GM18907 (cell line): ENCODE results near the gene RNGTT.
"Not testable (repeated sequence)": the region's sequence is repeated elsewhere in the genome, so short reads cannot be mapped to it uniquely, and the experiment has no call there.

Experiments used
- ATAC-seq: cut with Tn5 transposase; IDR thresholded peaks from one replicate; pipeline ENCODE4 v1.9.1; 2021; ENCODE audit warnings: mild to moderate bottlenecking, moderate library complexity; ENCODE audit not compliant: unreplicated experiment

Gene RNGTT

GRCh38 chr6:88914895-88915598, 48.4 kb downstream of the RNGTT start:
- no peak for ATAC-seq

GRCh38 chr6:88914180-88914579, 49.2 kb downstream of the RNGTT start:
- ATAC-seq, result no peak

- ATAC-seq, result no peak
Measured at GRCh38 chr6:88913471-88913870, 49.9 kb downstream of the RNGTT start.

DNA sequence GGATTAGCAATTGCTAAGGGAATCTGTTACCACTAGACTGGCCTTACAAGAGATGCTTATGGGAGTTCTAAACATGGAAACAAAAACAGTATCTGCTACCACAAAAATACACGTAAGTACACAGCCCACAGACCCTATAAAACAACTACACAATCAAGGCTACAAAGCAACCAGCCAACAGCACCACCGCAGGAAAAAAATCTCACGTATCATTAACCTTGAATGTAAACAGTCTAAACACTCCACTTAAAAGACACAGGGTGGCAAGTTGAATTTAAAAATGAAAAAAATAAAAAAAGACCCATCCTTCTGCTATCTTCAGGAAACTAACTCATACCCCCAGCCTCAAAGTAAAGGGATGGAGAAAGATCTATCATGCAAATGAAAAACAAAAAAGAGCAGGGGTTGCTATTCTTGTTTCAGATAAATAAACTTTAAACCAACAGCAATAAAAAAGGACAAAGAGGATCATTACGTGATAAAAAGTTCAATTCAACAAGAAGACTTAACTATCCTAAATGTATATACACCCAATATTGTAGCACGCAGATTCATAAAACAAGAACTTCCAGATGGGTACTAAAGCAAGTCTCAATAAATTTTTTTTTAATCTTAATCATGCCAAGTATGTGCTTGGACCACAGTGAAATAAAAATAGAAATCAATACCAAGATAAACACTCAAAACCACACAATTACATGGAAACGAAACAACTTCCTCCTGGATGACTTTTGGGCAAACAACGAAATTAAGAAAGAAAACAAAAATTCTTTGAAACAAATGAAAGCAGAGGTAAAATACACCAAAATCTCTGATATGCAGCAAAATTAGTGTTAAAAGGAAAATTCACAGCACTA, 52.3 kb downstream of the RNGTT start:
- no peak for ATAC-seq

GRCh38 chr6:88908598-88909548, 54.5 kb downstream of the RNGTT start:
- no peak for ATAC-seq

GRCh38 chr6:88907148-88907547, 56.3 kb downstream of the RNGTT start:
- not testable (repeated sequence) for ATAC-seq

- no peak for ATAC-seq
Measured at GRCh38 chr6:88899569-88900316, 63.7 kb downstream of the RNGTT start.

DNA sequence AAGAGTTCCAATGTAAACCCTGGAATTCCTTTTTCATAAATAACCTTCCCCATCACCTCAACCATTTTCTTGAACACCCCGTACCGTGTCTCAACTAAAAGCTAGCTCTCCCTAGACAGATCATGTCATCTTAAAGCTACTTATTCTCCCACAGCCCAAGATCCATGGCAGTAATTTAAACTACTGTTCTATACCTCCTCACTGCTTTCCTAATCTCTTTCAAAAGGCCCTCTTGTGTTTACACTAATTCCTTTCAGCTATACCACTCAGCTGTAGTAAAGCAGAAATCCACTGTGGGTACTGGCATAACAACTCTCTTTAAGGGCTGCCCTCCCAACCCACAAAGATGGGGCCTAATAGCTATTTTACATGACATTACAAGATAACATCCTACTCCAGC, 67.5 kb downstream of the RNGTT start:
- no peak for ATAC-seq

DNA sequence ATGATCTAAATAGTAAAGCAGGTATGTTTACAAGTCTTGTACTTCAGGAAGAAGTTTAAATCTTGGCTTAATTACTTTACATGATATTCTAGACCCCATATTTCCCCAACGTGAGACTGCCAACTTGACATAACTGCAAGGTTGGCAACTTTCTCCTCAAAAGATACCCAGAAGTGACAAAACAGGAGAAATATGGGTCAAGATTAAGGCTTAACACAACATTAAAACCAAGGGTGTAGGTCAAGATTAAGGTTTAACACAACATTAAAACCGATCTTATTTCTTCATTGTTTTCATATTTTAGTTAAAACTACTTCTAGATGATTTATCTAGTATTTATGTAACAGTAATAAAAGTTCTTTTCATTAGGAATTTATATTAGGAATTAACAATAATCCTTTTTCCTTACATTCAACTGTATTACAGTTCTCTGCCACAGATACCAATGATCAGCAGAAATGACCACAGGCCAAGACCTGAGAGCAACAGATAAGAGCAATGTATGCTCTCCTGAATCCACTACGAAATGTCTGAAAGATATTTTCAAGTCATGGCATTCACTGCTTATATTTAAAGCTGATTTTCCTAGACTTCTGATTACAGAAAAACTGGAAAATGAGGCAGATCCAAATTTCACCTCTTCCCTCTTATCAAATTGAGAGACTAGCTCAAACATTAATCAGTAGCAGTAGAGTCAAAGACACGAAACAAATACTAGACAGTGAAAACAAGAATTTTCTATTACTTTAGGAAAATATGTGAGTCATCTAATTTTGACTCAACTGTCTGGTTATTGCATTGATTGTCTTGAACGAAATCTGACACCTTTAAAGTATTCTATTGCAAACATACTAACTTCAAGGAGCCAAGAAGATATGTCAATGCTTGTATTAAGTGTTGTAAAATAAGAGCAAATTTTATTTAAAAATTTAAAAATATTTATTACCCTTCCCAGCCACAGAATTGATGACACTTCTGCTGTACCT, 72.3 kb downstream of the RNGTT start:
- no peak for ATAC-seq

DNA sequence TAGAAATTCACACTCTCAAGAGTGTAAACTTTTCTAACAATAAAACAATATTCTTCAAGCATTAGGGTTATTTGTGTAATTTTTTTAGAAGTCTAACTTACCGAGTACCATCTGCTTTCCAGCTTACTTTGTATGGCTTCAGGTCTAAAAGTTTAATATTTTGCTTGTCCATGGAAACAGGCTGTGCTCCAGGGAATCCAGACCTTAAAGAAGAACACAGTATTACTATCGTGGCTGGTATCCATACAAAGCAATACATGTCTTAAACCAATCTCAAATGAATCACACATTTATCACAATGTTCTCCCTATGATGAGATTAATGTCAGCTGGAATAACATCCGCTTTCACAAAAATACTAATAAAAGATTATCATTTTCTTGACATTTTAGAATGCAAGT, 73.0 kb downstream of the RNGTT start:
- ATAC-seq, result no peak

- no peak for ATAC-seq
Measured at GRCh38 chr6:88884361-88884760, 79.1 kb downstream of the RNGTT start.

DNA sequence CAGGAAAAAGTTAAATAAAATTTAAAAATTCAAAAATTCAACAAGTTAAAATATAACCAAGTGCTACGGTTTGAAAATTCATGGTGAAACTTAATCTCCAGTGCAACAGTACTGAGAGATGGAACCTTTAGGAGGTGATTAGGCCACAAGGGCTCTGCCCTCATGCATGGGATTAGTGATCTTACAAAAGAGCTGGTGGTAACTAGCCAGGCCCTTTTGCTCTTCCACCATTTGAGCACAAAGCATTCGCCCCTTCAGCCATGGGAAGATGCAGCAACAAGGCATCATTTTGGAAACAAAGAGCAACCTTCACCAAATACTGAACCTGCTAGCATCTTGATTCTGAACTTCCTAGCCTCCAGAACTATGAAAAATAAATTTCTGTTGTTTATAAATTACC, 80.9 kb downstream of the RNGTT start:
- ATAC-seq, result no peak

GRCh38 chr6:88881451-88881850, 82.0 kb downstream of the RNGTT start:
- ATAC-seq, result no peak

GRCh38 chr6:88880021-88880420, 83.4 kb downstream of the RNGTT start:
- ATAC-seq, result no peak

DNA sequence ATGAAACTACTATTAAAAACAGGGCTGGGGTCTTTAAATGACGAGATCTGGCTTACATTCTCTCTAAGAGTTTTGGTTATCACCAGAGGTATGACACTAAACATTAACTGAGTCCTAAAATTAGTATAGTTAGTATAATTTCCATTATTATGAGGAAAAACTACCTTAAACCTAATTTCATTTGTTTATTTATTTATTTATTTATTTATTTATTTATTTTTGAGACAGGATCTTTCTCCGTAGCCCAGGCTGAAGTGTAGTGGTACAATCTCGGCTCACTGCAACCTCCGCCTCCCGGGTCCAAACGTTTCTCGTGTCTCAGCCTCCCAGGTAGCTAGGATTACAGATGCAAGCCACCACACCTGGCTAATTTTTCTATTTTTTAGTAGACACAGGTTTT, 85.5 kb downstream of the RNGTT start:
- no peak for ATAC-seq

- ATAC-seq, result no peak
Measured at GRCh38 chr6:88872962-88873361, 90.5 kb downstream of the RNGTT start.

DNA sequence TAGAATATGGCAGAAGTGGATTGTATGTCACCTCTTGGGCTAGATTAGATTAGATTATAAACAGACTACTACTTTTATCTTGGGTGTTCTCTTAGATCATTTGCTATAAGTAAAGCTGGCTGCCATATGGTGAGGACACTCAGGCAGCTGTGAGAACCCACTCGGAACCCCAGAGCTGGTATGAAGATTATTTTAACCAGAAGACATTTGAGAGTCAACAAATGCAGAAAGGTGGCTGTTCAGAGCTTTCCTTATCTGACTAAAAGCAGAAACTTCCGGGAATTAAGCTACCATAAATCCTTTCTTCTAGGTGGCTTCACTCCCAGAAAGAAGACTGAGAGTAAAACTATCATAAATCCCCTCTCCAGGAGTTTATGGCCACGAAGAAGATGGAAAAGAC, 91.9 kb downstream of the RNGTT start:
- no peak for ATAC-seq

- ATAC-seq, result no peak
Measured at GRCh38 chr6:88870717-88871330, 92.6 kb downstream of the RNGTT start.
